Transverse colon (tissue), 4 donors: ENCODE results near the gene MUC6. TPM values are rescaled to one million over a fixed set of nuclear protein-coding genes. Genes with fewer than 3 reads are reported as not detected.

Experiments
- DNase-seq: peaks from one replicate; pipeline ENCODE4 v3.0.0-alpha.2; 2019
- H3K27ac ChIP-seq, 4 donors: fragments of 200-600 bp; sonication (generic); 2 replicates each; pipeline ENCODE4 v1.5.1; 2016 to 2018; ENCODE audit warnings: inconsistent platforms in 4 of 4
- H3K27me3 ChIP-seq: fragments of 200-600 bp; sonication (generic); 2 replicates; pipeline ENCODE4 v1.5.1; 2017; ENCODE audit warnings: inconsistent platforms
- H3K36me3 ChIP-seq, 4 donors: fragments of 200-600 bp; sonication (generic); 2 replicates each; pipeline ENCODE4 v1.5.1; 2017 to 2019; ENCODE audit warnings: inconsistent platforms in 4 of 4
- H3K4me1 ChIP-seq, 4 donors: fragments of 200-600 bp; sonication (generic); 2 replicates each; pipeline ENCODE4 v1.5.1; 2017 to 2020; ENCODE audit warnings: inconsistent platforms in 4 of 4
- H3K4me3 ChIP-seq, 4 donors: fragments of 200-600 bp; sonication (generic); 1 replicate in 1 of 4; 2 replicates in 3 of 4; pipeline versions ENCODE4 v1.5.1 to v1.6.1; 2017 to 2019; ENCODE audit warnings: inconsistent platforms in 4 of 4
- H3K9me3 ChIP-seq, 2 donors: fragments of 200-600 bp; sonication (generic); 2 replicates each; pipeline ENCODE4 v1.5.1; 2017 to 2019; ENCODE audit warnings: inconsistent platforms in 2 of 2
- EP300 ChIP-seq: sonication (generic); formaldehyde crosslinking; IDR thresholded peaks from one replicate; pipeline ENCODE4 v1.6.1; 2017; ENCODE audit warnings: antibody characterized with exemption, low read depth
- POLR2A ChIP-seq: fragments of 450-650 bp; IDR thresholded peaks from one replicate; pipeline ENCODE4 v1.6.1; 2016; ENCODE audit warnings: antibody characterized with exemption, mild to moderate bottlenecking, moderate library complexity
- POLR2AphosphoS5 ChIP-seq, 3 donors: sonication (generic); formaldehyde crosslinking; IDR thresholded peaks; one replicate each; pipeline ENCODE4 v1.6.1; 2016; ENCODE audit warnings: antibody characterized with exemption in 3 of 3
- WGBS, 2 donors: methylation state at CpG; one replicate each; pipeline ENCODE4 v1.1.5; 2018; ENCODE audit warnings: low coverage in 1 of 2; 5-methylcytosine and 5-hydroxymethylcytosine counted together
- in situ Hi-C, 4 donors: fragments of 200-750 bp; cut with MboI; loops; one replicate each; pipeline versions ENCODE4 v1.15.0 to v1.15.1; 2017; ENCODE audit warnings: low sequenced_read_pairs in 3 of 4, low pct_ligation_motif_present in 1 of 4, low pct_unique_long_range_greater_than_20kb in 1 of 4
- intact Hi-C: fragments of 100-400 bp; cut with DNase I; formaldehyde crosslinking; loops from one replicate; pipeline ENCODE4 v1.15.1; 2023; ENCODE audit warnings: low total_unique reads
- total RNA-seq, 4 donors: library from RNA; depleted of rRNA; stranded (reverse); fragments of >200 nt; gene quantifications; one replicate each; pipeline ENCODE4 v1.1.0, GENCODE V29; 2016
- TF ChIP-seq, protein P1 (sequence below), 5 experiments: fragments of 200-600 bp in 3 of 5; fragments of 450-650 bp in 2 of 5; sonication (generic) in 3 of 5; IDR thresholded peaks; 1 replicate in 2 of 5; 2 replicates in 3 of 5; pipeline ENCODE4 v1.5.1; 2016 to 2017; ENCODE audit warnings: antibody characterized with exemption in 5 of 5, inconsistent platforms in 3 of 5, mild to moderate bottlenecking in 2 of 5, moderate library complexity in 1 of 5

Gene MUC6
- total RNA-seq, 4 donors from 2014 or later = not detected

DNA sequence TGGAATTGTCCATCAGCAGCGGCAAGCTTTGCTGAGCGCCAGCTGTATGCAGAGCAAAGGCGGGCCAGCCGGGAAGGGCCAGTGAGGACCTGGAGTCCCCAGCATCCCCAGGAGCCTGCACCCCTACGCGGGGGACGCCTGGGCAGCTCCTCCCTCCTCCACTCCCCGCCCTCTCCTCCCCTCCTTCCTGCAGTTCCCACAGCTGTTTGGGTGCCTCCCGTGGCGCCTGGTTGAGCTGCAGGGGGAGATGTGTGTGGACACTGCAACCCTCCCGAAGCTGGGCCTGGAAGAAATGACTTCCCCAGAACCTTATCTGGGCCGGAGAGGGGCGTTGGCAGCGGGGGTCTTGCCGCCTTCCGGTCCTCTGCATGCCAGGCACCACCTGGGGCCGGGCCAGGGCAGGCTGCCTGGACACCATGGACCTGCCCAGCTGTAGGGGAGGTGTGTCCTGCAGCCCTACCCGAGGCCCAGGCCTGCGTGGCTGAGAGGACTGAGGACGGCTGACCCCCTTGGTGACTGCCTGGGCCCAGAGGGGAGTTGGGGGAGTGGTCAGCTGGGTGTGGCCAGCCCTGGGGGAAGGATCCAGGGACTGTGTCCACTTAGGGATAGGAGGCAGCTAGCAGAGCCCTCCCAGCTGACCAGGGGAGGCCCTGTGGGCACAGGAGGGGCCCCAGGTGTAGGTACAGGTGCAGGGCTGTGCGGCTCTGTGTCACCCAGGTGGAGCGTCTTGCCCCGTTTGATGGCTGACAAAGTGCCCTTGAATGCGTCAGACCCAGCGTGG lies 16.8 kb upstream of the MUC6 start:
- Histone ChIP-seq H3K36me3 (no peaks in the 10 kb centered on the region), H3K27ac (peak overlapping the region; percentile 76 to 90 (median 84)), H3K27me3 (peaks cover 41% of the 10 kb centered on the region), H3K4me3 (peak overlapping the region in 2 of 4 donors; percentile 22 to 25), H3K9me3 (no peaks in the 10 kb centered on the region), H3K4me1 (peaks cover 8 to 46% (median 25%) of the 10 kb centered on the region in 4 donors)
- in situ Hi-C loops (no loop called here), intact Hi-C loops (loop anchor here (10.0 kb wide), 1 partner anchor 199 kb away; no protein-coding TSS in a partner anchor)
- peak; percentile 49 for DNase-seq
- 67% methylated on average over 22 of the region's 25 CpGs; no CpG with 5 or more reads in 1 of the 2 donors for whole genome bisulfite sequencing, 2 donors
- TF ChIP-seq POLR2A = peak; percentile 33
- no peak for TF ChIP-seq EP300
- no peak for TF ChIP-seq POLR2AphosphoS5 (IDR thresholded peaks at IDR 0.05)

DNA sequence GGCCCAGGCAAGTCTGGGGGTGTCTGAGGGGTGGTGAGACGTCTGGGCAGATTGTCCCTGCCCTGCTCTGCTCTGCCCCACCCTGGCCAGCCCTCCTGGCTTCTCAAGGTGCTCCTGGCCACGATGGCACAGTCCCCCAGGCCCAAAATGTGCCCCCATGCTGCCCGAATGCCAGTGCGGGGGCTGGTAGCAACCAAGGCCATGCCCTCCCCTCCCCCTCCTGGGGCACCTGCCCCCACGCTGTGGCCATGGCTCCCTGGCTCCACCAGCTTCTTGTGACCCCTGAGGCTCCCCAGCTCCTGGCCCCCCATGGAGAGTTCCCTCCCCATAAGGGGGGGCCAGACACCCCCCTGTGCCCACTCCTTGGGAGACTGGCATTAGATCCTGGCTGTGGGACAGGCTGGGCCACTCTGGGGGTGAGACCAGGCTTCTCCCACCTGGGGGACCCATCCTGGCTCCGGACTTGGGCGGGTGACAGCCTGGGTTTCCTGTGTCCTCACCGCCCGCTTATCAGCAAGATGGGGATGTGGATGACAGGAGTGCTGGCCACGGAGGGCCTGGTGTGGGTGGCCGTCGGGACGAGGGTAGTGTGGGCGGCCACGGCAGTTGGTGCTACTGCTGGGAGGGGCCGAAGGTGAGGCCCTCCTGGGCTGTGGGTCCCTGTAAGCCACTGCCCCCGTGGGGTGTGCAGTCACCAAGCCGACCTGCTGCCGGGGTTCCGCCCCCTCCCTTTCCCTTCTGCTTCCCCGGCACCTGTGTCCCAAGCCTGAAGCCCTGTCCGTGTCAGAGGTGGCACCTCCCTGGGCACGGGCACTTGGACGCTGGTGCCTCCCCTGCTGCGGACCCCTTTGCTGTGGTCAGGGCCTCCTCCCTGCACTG lies 15.9 kb upstream of the MUC6 start:
- DNase-seq = no peak
- in situ Hi-C loops = no loop called here
- no peak for TF ChIP-seq POLR2A
- TF ChIP-seq, protein P1, sequence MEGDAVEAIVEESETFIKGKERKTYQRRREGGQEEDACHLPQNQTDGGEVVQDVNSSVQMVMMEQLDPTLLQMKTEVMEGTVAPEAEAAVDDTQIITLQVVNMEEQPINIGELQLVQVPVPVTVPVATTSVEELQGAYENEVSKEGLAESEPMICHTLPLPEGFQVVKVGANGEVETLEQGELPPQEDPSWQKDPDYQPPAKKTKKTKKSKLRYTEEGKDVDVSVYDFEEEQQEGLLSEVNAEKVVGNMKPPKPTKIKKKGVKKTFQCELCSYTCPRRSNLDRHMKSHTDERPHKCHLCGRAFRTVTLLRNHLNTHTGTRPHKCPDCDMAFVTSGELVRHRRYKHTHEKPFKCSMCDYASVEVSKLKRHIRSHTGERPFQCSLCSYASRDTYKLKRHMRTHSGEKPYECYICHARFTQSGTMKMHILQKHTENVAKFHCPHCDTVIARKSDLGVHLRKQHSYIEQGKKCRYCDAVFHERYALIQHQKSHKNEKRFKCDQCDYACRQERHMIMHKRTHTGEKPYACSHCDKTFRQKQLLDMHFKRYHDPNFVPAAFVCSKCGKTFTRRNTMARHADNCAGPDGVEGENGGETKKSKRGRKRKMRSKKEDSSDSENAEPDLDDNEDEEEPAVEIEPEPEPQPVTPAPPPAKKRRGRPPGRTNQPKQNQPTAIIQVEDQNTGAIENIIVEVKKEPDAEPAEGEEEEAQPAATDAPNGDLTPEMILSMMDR (IDR thresholded peaks at IDR 0.05) = no peak
- TF ChIP-seq POLR2AphosphoS5 (IDR thresholded peaks at IDR 0.05) = no peak
- TF ChIP-seq EP300 = no peak

GRCh38 chr11:1051356-1052132 lies 15.0 kb upstream of the MUC6 start:
- H3K27me3 ChIP-seq = peaks cover 57% of the 10 kb centered on the region
- 55% methylated on average over 15 of the region's 15 CpGs; no CpG with 5 or more reads in 1 of the 2 donors for WGBS, 2 donors
- TF ChIP-seq EP300 (no peak), POLR2A (no peak), POLR2AphosphoS5 (IDR thresholded peaks at IDR 0.05) (no peak)
- TF ChIP-seq, protein P1 (IDR thresholded peaks at IDR 0.05) = no peak
- no peaks in the 10 kb centered on the region for H3K36me3 ChIP-seq
- intact Hi-C loops (loop anchor here (10.0 kb wide), 1 partner anchor 197 kb away; no protein-coding TSS in a partner anchor), in situ Hi-C loops (no loop called here)
- DNase-seq = no peak
- H3K9me3 ChIP-seq = no peaks in the 10 kb centered on the region
- no peak overlapping the region for H3K4me3 ChIP-seq
- peak overlapping the region in 1 of 4 donors; percentile 90 for H3K27ac ChIP-seq
- H3K4me1 ChIP-seq = peaks cover 8 to 42% (median 22%) of the 10 kb centered on the region in 4 donors

More for the DNA sequence above, 15.9 kb upstream of the MUC6 start:
- no peak overlapping the region for H3K4me3 ChIP-seq
- 75% methylated on average over 22 of the region's 25 CpGs; no CpG with 5 or more reads in 1 of the 2 donors for WGBS, 2 donors
- peaks cover 8 to 46% (median 25%) of the 10 kb centered on the region in 4 donors for H3K4me1 ChIP-seq
- no peaks in the 10 kb centered on the region for H3K36me3 ChIP-seq
- H3K27ac ChIP-seq = peak overlapping the region in 3 of 4 donors; percentile 84 to 90 (median 84)
- H3K27me3 ChIP-seq = peaks cover 50% of the 10 kb centered on the region
- intact Hi-C loops = loop anchor here (10.0 kb wide), 1 partner anchor 198 kb away; no protein-coding TSS in a partner anchor
- H3K9me3 ChIP-seq = no peaks in the 10 kb centered on the region
